HEK293T (cell line): ENCODE data around the gene SMAD6.

Source experiments
- ARNT ChIP-seq: fragments of 450-650 bp; IDR thresholded peaks from 2 replicates; pipeline ENCODE4 v1.6.1; 2017; ENCODE audit warnings: mild to moderate bottlenecking
- FOXA1 ChIP-seq: fragments of 450-650 bp; IDR thresholded peaks from 2 replicates; pipeline ENCODE4 v1.6.1; 2016; ENCODE audit warnings: mild to moderate bottlenecking
- FOXM1 ChIP-seq: fragments of 450-650 bp; IDR thresholded peaks from 2 replicates; pipeline ENCODE4 v1.6.1; 2017; ENCODE audit warnings: mild to moderate bottlenecking, borderline replicate concordance
- L3MBTL2 ChIP-seq: fragments of 450-650 bp; conservative IDR thresholded peaks from 2 replicates; pipeline ENCODE4 v1.6.1; 2016; ENCODE audit warnings: mild to moderate bottlenecking
- PKNOX1 ChIP-seq: fragments of 450-650 bp; IDR thresholded peaks from 2 replicates; pipeline ENCODE4 v1.6.1; 2016
- SP1 ChIP-seq: fragments of 450-650 bp; IDR thresholded peaks from 2 replicates; pipeline ENCODE4 v1.6.1; 2017
- SUZ12 ChIP-seq: fragments of 450-650 bp; IDR thresholded peaks from 2 replicates; pipeline ENCODE4 v1.6.1; 2016; ENCODE audit warnings: mild to moderate bottlenecking
- ZNF384 ChIP-seq: fragments of 450-650 bp; IDR thresholded peaks from 2 replicates; pipeline ENCODE4 v1.6.1; 2016

DNA sequence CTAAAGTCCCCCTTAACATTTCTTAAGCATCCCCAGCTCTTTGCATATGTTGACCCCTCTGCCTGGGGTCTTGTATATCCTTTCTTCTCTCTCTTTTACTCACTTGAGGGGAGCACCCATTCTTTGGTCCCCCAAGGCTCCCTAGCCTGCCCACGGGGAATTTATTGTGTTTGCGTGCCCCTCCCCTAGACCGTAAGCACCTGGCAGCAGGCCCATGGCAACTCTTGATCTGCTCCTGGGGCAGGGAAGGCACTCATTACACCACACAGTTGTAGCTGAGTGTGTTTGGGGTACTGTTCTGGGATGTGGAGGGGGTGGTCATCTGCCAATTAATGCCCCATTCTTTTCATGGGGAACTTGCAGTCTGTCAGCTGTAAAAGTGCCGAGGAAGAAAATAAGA lies 27.3 kb upstream of the SMAD6 start:
- TF ChIP-seq ARNT (no peak), ZNF384 (no peak), SUZ12 (no peak), SP1 (no peak), FOXM1 (no peak), FOXA1 (no peak), L3MBTL2 (no peak), PKNOX1 (no peak)
